ENCODE data around the gene HYLS1.

DNA sequence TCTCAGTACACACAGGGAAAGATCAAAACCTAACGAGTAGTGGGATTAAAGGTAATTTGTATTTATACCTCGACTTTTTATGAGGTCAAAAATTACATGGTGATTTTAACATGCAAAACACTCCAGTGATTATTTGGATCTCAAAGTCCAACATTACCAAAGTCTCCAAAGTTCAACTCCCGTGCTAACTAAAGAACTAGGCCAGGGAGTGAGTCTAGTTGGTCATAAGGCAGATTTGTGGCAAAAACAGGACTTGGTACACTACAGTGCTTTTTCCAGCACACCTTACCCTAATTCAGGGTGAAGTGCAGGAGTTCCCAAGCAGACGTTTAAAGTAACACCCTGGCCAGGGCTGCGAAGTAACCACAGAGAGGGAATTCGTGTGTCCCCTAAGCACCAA lies 14.4 kb downstream of the HYLS1 start:
- TF ChIP-seq SP1 (IDR thresholded peaks at IDR 0.05): no peak
- no peak for TF ChIP-seq FOXK2 (IDR thresholded peaks at IDR 0.05)
- no peak for TF ChIP-seq ZNF384 (IDR thresholded peaks at IDR 0.05)

Measured in HEK293T (cell line).